ENCODE measurements around the gene C1QTNF3.

- TF ChIP-seq CTCF (IDR thresholded peaks at IDR 0.05) (no peak), POLR2A (IDR thresholded peaks at IDR 0.05) (no peak)
These were observed 692 bp downstream of the C1QTNF3 start for GRCh38 chr5:34042321-34042720.
